ENCODE measurements around the gene HOXA2.

Gene HOXA2

GRCh38 chr7:27105301-27106031 lies 3.0 kb upstream of the HOXA2 start:
- TF ChIP-seq CTCF (IDR thresholded peaks at IDR 0.05), result no peak

- no peak for TF ChIP-seq CTCF (IDR thresholded peaks at IDR 0.05)
These were observed 2.0 kb upstream of the HOXA2 start for GRCh38 chr7:27104341-27105058.

- TF ChIP-seq CTCF (IDR thresholded peaks at IDR 0.05), result no peak
These were observed 1.2 kb upstream of the HOXA2 start for GRCh38 chr7:27103489-27104226.

- no peak for TF ChIP-seq CTCF (IDR thresholded peaks at IDR 0.05)
These were observed 414 bp downstream of the HOXA2 start for GRCh38 chr7:27101957-27102580.

- TF ChIP-seq CTCF (IDR thresholded peaks at IDR 0.05), result no peak
These were observed 1.1 kb downstream of the HOXA2 start for GRCh38 chr7:27101171-27101956.

GRCh38 chr7:27100694-27101170 lies 1.8 kb downstream of the HOXA2 start:
- TF ChIP-seq CTCF (IDR thresholded peaks at IDR 0.05), result no peak
